ENCODE data around the gene SH3D19. TPM values are rescaled to one million over a fixed set of nuclear protein-coding genes. Genes with fewer than 3 reads are reported as not detected.

Gene SH3D19
- total and polyA plus RNA-seq, 2 experiments from 2014 or later: 28.2 to 54.7 TPM

DNA sequence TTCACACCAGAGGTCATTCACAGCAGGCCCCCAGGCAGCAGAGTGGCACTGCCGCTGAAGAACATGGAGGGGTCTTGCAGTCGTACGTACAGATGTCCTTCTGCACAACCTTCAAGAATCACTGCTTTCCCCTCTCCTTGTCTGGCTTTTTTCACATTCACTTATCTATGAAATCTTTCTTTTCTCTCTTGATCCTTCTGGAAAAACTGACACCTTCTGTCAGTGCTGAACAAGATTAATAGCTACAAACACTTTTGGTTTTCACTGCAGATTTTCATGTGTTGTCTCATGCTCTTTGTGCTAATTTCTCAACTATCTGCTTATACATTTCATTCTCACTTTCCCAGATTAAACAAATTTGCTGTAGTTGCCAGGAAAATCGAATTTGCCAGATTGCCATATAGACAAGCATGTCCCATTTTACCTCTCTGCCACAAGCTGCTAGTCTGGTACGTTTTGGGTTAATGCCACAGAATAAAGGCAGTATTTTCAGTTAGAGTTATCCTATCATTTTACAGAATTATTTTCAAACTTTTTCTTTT lies 142.9 kb downstream of the SH3D19 start:
- Histone ChIP-seq H3K9me3 (ENCODE audit: low read depth) (no peaks in the 10 kb centered on the region), H3K4me3 (no peak overlapping the region), H3K27me3 (no peaks in the 10 kb centered on the region), H3K4me1 (ENCODE audit: insufficient read depth) (peaks cover 24% of the 10 kb centered on the region), H3K36me3 (replicated peaks; ENCODE audit: insufficient read depth, low read depth) (no peaks in the 10 kb centered on the region), H3K27ac (no peak overlapping the region), H3K9me2 (replicated peaks; ENCODE audit: insufficient read depth) (no peaks in the 10 kb centered on the region), H2AFZ (no peak overlapping the region), H3K4me2 (no peak overlapping the region), H3K79me2 (peaks cover 3% of the 10 kb centered on the region), H4K20me1 (ENCODE audit: insufficient read depth, poor library complexity, severe bottlenecking) (no peaks in the 10 kb centered on the region)
- TF ChIP-seq, protein P1, sequence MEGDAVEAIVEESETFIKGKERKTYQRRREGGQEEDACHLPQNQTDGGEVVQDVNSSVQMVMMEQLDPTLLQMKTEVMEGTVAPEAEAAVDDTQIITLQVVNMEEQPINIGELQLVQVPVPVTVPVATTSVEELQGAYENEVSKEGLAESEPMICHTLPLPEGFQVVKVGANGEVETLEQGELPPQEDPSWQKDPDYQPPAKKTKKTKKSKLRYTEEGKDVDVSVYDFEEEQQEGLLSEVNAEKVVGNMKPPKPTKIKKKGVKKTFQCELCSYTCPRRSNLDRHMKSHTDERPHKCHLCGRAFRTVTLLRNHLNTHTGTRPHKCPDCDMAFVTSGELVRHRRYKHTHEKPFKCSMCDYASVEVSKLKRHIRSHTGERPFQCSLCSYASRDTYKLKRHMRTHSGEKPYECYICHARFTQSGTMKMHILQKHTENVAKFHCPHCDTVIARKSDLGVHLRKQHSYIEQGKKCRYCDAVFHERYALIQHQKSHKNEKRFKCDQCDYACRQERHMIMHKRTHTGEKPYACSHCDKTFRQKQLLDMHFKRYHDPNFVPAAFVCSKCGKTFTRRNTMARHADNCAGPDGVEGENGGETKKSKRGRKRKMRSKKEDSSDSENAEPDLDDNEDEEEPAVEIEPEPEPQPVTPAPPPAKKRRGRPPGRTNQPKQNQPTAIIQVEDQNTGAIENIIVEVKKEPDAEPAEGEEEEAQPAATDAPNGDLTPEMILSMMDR (IDR thresholded peaks at IDR 0.05; ENCODE audit: poor library complexity): no peak
- TF ChIP-seq EZH2 (IDR thresholded peaks at IDR 0.05; ENCODE audit: borderline replicate concordance): no peak
- TF ChIP-seq EZH2phosphoT487 (IDR thresholded peaks at IDR 0.05; ENCODE audit: low read depth, severe bottlenecking, unreplicated experiment): no peak
- DNase-seq (ENCODE audit: low spot score): no peak
- WGBS (ENCODE audit: low lambda C conversion rate, missing lambda C conversion rate): 75% methylated on average over 5 of the region's 5 CpGs

DNA sequence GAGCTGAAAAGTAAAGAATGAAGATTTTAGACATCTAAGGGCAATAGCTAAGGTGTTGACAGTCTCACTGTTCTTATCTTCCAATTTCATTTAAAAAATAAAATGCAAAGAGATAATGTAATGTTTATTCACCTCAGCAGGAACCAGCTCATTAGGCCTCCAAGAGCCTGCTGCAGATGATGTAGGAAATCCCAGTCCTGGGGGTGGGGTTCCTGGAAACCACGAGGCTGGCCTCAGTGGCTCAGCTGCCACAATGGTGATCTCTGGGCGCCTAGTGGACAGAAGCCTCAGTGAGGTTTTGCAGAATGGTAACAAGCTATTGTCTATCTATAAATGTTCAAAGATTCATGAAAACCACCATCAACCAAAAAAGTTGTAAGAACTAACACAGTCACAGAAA lies 148.7 kb downstream of the SH3D19 start:
- H2AFZ ChIP-seq: no peak overlapping the region
- H3K9me3 ChIP-seq (ENCODE audit: low read depth): no peaks in the 10 kb centered on the region
- H3K79me2 ChIP-seq: no peaks in the 10 kb centered on the region
- H3K27ac ChIP-seq: no peak overlapping the region
- H3K36me3 ChIP-seq (replicated peaks; ENCODE audit: insufficient read depth, low read depth): no peaks in the 10 kb centered on the region
- no peaks in the 10 kb centered on the region for H3K9me2 ChIP-seq (replicated peaks; ENCODE audit: insufficient read depth)
- no peak overlapping the region for H3K4me3 ChIP-seq
- H4K20me1 ChIP-seq (ENCODE audit: insufficient read depth, poor library complexity, severe bottlenecking): no peaks in the 10 kb centered on the region
- no peak for TF ChIP-seq EZH2 (IDR thresholded peaks at IDR 0.05; ENCODE audit: borderline replicate concordance)
- TF ChIP-seq, protein P1 (IDR thresholded peaks at IDR 0.05; ENCODE audit: poor library complexity): no peak
- TF ChIP-seq EZH2phosphoT487 (IDR thresholded peaks at IDR 0.05; ENCODE audit: low read depth, severe bottlenecking, unreplicated experiment): no peak
- 80% methylated on average over 2 of the region's 2 CpGs for WGBS (ENCODE audit: low lambda C conversion rate, missing lambda C conversion rate)
- H3K4me1 ChIP-seq (ENCODE audit: insufficient read depth): peaks cover 29% of the 10 kb centered on the region
- DNase-seq (ENCODE audit: low spot score): no peak
- H3K4me2 ChIP-seq: no peak overlapping the region
- no peaks in the 10 kb centered on the region for H3K27me3 ChIP-seq

DNA sequence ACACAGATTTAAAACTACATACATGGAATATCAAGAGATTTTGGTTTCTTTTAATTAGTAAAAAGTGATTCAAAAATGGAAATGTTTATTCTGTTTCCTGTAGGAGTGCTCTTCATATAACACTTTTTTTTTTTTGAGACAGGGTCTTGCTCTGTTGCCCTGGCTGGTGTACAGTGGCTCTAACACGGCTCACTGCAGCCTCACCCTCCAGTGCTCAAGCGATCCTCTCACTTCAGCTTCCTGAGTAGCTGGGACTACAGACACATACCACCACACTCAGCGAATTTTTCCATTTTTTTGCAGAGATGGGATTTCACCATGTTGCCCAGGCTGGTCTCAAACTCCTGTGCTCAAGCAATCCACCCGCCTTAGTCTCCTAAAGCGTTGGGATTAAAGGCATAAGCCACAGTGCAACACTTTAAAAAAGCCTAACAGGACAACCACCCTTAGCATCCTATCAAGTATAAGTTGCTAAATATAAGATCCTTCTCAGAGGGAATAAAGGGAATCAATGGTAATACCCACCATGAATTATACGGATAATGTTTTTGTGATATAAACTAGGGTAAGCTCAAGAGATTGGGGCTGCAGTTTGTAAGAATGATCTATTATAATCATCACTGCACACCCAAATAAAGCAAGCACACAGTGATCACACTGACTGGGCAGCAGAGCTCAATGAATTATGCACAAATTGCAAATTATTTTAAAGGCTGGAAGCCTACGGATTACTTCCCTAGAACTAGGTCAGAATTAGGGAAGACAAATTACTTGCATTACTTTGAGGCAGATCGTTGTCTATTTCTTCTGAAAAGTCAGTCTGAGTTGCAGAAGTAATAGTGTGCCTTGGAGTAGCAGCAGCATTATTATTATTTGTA lies 149.4 kb downstream of the SH3D19 start:
- H4K20me1 ChIP-seq (ENCODE audit: insufficient read depth, poor library complexity, severe bottlenecking): no peaks in the 10 kb centered on the region
- no peaks in the 10 kb centered on the region for H3K79me2 ChIP-seq
- H2AFZ ChIP-seq: no peak overlapping the region
- no peaks in the 10 kb centered on the region for H3K9me2 ChIP-seq (replicated peaks; ENCODE audit: insufficient read depth)
- no peak for DNase-seq (ENCODE audit: low spot score)
- no peaks in the 10 kb centered on the region for H3K9me3 ChIP-seq (ENCODE audit: low read depth)
- no peak overlapping the region for H3K4me2 ChIP-seq
- TF ChIP-seq EZH2 (IDR thresholded peaks at IDR 0.05; ENCODE audit: borderline replicate concordance) (no peak), EZH2phosphoT487 (IDR thresholded peaks at IDR 0.05; ENCODE audit: low read depth, severe bottlenecking, unreplicated experiment) (no peak)
- TF ChIP-seq, protein P1 (IDR thresholded peaks at IDR 0.05; ENCODE audit: poor library complexity): no peak
- 87% methylated on average over 8 of the region's 8 CpGs for WGBS (ENCODE audit: low lambda C conversion rate, missing lambda C conversion rate)
- no peaks in the 10 kb centered on the region for H3K36me3 ChIP-seq (replicated peaks; ENCODE audit: insufficient read depth, low read depth)
- H3K4me3 ChIP-seq: no peak overlapping the region
- no peaks in the 10 kb centered on the region for H3K27me3 ChIP-seq
- H3K27ac ChIP-seq: peak overlapping the region; percentile 26
- peaks cover 30% of the 10 kb centered on the region for H3K4me1 ChIP-seq (ENCODE audit: insufficient read depth)

All from hepatocyte (in vitro differentiated cells).